Kasumi-1 (cell line): ENCODE data around the gene CLEC18A.
"Not testable (repeated sequence)": the region's sequence is repeated elsewhere in the genome, so short reads cannot be mapped to it uniquely, and the experiment has no call there.

Experiments
- DNase-seq, 2 experiments: peaks; one replicate each; lab custom pipeline; 2025; lab: John Stamatoyannopoulos, UW

CLEC18A gene

GRCh38 chr16:69930117-69930776 lies 20.9 kb upstream of the CLEC18A start:
- peak; percentile 36 to 44 for DNase-seq

- DNase-seq, result no peak
Observed at GRCh38 chr16:69931631-69932030, 19.5 kb upstream of the CLEC18A start.

GRCh38 chr16:69932228-69932627 lies 18.9 kb upstream of the CLEC18A start:
- no peak for DNase-seq

- no peak for DNase-seq
Observed at GRCh38 chr16:69932691-69933392, 18.3 kb upstream of the CLEC18A start.

- no peak for DNase-seq
Observed at GRCh38 chr16:69934044-69934443, 17.1 kb upstream of the CLEC18A start.

- DNase-seq, result no peak
Observed at GRCh38 chr16:69934751-69935150, 16.4 kb upstream of the CLEC18A start.

- DNase-seq, result no peak
Observed at GRCh38 chr16:69935278-69935711, 15.8 kb upstream of the CLEC18A start.

- DNase-seq, result no peak
Observed at GRCh38 chr16:69935740-69936139, 15.4 kb upstream of the CLEC18A start.

GRCh38 chr16:69936252-69936651 lies 14.9 kb upstream of the CLEC18A start:
- no peak for DNase-seq

- no peak for DNase-seq
Observed at GRCh38 chr16:69936751-69937211, 14.4 kb upstream of the CLEC18A start.

GRCh38 chr16:69937465-69937951 lies 13.6 kb upstream of the CLEC18A start:
- DNase-seq, result no peak

GRCh38 chr16:69938981-69939820 lies 11.9 kb upstream of the CLEC18A start:
- no peak for DNase-seq

- no peak for DNase-seq
Observed at GRCh38 chr16:69939821-69940585, 11.1 kb upstream of the CLEC18A start.

GRCh38 chr16:69940676-69941075 lies 10.5 kb upstream of the CLEC18A start:
- no peak for DNase-seq

GRCh38 chr16:69941251-69942098 lies 9.7 kb upstream of the CLEC18A start:
- DNase-seq, result no peak

GRCh38 chr16:69942099-69942491 lies 9.0 kb upstream of the CLEC18A start:
- no peak for DNase-seq

- DNase-seq, result no peak
Observed at GRCh38 chr16:69942627-69943170, 8.4 kb upstream of the CLEC18A start.

GRCh38 chr16:69943241-69944036 lies 7.7 kb upstream of the CLEC18A start:
- DNase-seq, result not testable (repeated sequence)

- not testable (repeated sequence) for DNase-seq
Observed at GRCh38 chr16:69950411-69950810, 723 bp upstream of the CLEC18A start.

- DNase-seq, result not testable (repeated sequence)
Observed at GRCh38 chr16:69951672-69952031, 518 bp downstream of the CLEC18A start.
